Naive B cell (primary cell): ENCODE measurements around the gene FXYD3. TPM values are rescaled to one million over a fixed set of nuclear protein-coding genes. Genes with fewer than 3 reads are reported as not detected.
A peak's percentile ranks its signal among the peaks of the same experiment; 100 is the strongest.

Source experiments
- ATAC-seq, 2 donors: fragments of 150-1000 bp; cut with Tn5 transposase; 2 replicates each; pipeline ENCODE4 v1.10.0; 2021; ENCODE audit warnings: low read depth in 2 of 2, mild to moderate bottlenecking in 2 of 2, moderate library complexity in 2 of 2
- DNase-seq: peaks from one replicate; pipeline ENCODE4 v3.0.0; 2022
- H3K27ac Mint-ChIP-seq, 6 donors: one replicate each; pipeline ENCODE4 v1.8.0; 2020 to 2022; ENCODE audit warnings: mild to moderate bottlenecking in 6 of 6, mixed read lengths in 6 of 6, moderate library complexity in 5 of 6, inconsistent platforms in 2 of 6
- H3K27me3 Mint-ChIP-seq, 3 donors: one replicate each; pipeline ENCODE4 v1.8.0; 2021 to 2022; ENCODE audit warnings: mixed read lengths in 3 of 3, mild to moderate bottlenecking in 1 of 3
- H3K36me3 Mint-ChIP-seq, 2 donors: one replicate each; pipeline ENCODE4 v1.8.0; 2020 to 2022; ENCODE audit warnings: mixed read lengths in 2 of 2, inconsistent platforms in 1 of 2, mild to moderate bottlenecking in 1 of 2
- H3K4me1 Mint-ChIP-seq, 3 donors: one replicate each; pipeline ENCODE4 v1.8.0; 2020 to 2022; ENCODE audit warnings: mixed read lengths in 3 of 3, inconsistent platforms in 1 of 3, mild to moderate bottlenecking in 1 of 3, moderate library complexity in 1 of 3
- H3K4me3 Mint-ChIP-seq, 8 donors: one replicate each; pipeline ENCODE4 v1.8.0; 2020 to 2022; ENCODE audit warnings: mild to moderate bottlenecking in 8 of 8, mixed read lengths in 8 of 8, moderate library complexity in 8 of 8, inconsistent platforms in 2 of 8
- H3K9me3 Mint-ChIP-seq, 7 donors: one replicate each; pipeline ENCODE4 v1.8.0; 2020 to 2022; ENCODE audit warnings: mixed read lengths in 7 of 7, mild to moderate bottlenecking in 5 of 7, inconsistent platforms in 2 of 7, moderate library complexity in 1 of 7
- polyA plus RNA-seq, 6 donors: library from polyadenylated mRNA; unstranded; fragments of 300-500 nt; fragmentation: Illumina TruSeq; gene quantifications; one replicate each; pipeline ENCODE4 v1.2.3, GENCODE V29; 2021; ENCODE audit warnings: low read depth in 6 of 6

FXYD3 gene
- polyA plus RNA-seq, 6 donors from 2014 or later, result not detected

DNA sequence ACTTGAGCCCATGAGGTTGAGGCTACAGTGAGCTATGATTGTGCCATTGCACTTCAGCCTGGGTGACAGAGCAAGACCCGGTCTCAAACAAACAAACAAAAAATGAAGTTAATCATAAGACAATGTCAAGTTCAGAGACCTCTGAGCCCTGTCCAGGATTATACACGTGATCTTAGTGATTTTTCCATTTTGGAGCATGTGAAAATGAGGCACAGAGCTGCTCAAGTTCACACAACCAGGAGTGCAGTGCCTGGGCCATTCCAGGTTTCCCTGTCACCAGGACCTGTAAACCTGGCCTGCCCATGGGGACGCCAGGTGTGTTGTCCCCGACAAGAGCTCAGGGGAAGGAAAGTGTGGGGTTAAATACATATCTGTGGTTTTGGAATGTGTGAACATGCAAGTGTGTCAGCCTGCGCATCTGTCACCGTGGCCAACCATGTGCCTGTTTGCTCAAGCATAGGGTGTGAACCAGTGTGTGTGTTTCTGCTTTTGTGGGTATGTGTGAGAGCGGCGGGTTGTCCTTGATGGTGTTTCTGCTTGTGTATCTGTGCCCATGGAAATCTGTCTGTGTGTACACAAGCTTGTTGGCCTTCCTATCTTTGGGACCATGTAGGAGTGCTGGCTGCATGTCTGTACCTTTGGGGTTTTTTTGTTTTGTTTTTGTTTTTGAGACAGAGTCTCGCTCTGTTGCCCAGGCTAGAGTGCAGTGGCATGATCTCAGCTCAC, 21.5 kb downstream of the FXYD3 start:
- H3K27me3 Mint-ChIP-seq, result peaks cover 0 to 16% (median 8%) of the 10 kb centered on the region in 3 donors
- H3K27ac Mint-ChIP-seq, result peak overlapping the region in 5 of 6 donors; percentile 36 to 80 (median 39)
- H3K4me3 Mint-ChIP-seq, result peak overlapping the region in 1 of 8 donors; percentile 27
- peaks cover 0 to 11% (median 0%) of the 10 kb centered on the region in 7 donors for H3K9me3 Mint-ChIP-seq
- DNase-seq (no peak), ATAC-seq (peak in 1 of 2 donors; percentile 11)
- no peaks in the 10 kb centered on the region for H3K36me3 Mint-ChIP-seq
- peaks cover 25 to 31% (median 27%) of the 10 kb centered on the region in 3 donors for H3K4me1 Mint-ChIP-seq

DNA sequence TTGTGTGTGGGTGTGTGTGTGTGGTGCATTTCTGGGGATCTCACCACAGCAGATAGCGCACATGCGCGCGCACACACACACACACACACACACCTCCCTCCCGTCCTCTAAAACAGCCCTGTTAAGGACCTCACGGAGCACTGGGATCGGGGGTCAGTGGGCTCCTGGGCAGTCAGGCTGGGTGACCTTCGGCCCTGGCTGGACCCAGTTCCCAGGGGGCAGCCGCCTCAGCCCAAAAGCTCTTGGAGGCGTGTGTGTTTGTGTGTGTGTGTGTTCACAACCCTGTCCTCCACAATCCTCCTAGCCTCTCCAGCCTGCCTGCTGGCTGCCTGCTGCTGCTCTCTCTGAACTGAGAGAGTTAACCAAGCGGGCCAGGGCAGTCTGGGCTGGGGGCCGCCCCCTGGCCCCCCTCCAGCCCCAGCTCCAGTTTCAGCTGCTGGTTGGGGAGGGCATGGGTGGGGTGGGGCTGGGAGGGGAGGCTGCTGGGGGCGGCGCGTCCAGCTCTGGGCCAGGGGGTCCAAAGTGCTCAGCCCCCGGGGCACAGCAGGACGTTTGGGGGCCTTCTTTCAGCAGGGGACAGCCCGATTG, 22.8 kb downstream of the FXYD3 start, which contains the start of gene FXYD1:
Gene FXYD1 (plus strand): TSS at position 520 of the 588 bp plus-strand sequence. CDS start 1,256 bp downstream, outside the sequence.
- ATAC-seq (no peak), DNase-seq (no peak)
- Mint-ChIP-seq H3K27me3 (peaks cover 0 to 16% (median 8%) of the 10 kb centered on the region in 3 donors), H3K4me3 (no peak within 1 kb of the TSS), H3K36me3 (no peaks in the 10 kb centered on the region), H3K27ac (peak within 1 kb of the TSS in 3 of 6 donors; percentile 36 to 81 (median 44)), H3K9me3 (no peaks in the 10 kb centered on the region), H3K4me1 (peaks cover 30 to 37% (median 31%) of the 10 kb centered on the region in 3 donors)

DNA sequence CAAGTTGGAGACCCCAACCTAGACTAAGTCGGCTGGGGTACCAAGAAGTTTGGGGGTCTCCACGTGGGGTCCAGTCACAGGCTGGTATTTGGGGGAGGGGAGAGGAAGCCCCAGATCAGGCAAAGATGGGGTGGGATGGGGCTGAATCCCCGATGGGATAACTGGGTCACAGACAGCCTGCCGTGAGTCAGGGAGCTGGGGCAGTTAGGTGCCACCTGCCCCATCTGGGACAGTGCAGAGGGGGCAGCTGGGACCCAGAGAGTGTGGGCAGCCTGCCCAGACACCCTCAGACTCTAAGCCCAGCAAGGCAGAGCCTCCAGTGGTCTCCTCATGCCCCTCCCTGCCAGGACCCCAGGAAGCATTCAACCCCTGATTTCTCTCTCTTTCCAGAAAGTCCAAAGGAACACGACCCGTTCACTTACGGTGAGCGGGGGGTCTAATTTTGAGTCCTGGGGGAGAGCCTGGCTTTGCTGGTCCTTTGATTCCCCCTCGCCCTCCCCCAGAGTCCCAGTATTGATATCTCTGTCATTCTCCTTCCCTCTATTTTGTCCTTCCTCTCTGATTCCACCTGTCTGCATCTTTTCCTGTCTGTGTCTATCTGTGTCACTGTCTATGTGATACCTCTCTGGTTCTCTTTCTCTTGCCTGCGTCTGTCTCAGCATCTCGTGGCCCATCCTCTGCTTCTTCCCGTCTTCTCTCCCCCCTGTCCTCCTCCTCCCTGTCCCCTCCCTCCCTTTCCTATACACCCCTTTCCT, 24.8 kb downstream of the FXYD3 start:
- ATAC-seq, result no peak
- peaks cover 36 to 50% (median 48%) of the 10 kb centered on the region in 3 donors for H3K4me1 Mint-ChIP-seq
- H3K9me3 Mint-ChIP-seq, result no peaks in the 10 kb centered on the region
- no peaks in the 10 kb centered on the region for H3K36me3 Mint-ChIP-seq
- peak overlapping the region; percentile 63 to 91 (median 78) for H3K4me3 Mint-ChIP-seq
- H3K27ac Mint-ChIP-seq, result peak overlapping the region in 3 of 6 donors; percentile 60 to 95 (median 70)
- no peak for DNase-seq
- peaks cover 0 to 16% (median 8%) of the 10 kb centered on the region in 3 donors for H3K27me3 Mint-ChIP-seq

DNA sequence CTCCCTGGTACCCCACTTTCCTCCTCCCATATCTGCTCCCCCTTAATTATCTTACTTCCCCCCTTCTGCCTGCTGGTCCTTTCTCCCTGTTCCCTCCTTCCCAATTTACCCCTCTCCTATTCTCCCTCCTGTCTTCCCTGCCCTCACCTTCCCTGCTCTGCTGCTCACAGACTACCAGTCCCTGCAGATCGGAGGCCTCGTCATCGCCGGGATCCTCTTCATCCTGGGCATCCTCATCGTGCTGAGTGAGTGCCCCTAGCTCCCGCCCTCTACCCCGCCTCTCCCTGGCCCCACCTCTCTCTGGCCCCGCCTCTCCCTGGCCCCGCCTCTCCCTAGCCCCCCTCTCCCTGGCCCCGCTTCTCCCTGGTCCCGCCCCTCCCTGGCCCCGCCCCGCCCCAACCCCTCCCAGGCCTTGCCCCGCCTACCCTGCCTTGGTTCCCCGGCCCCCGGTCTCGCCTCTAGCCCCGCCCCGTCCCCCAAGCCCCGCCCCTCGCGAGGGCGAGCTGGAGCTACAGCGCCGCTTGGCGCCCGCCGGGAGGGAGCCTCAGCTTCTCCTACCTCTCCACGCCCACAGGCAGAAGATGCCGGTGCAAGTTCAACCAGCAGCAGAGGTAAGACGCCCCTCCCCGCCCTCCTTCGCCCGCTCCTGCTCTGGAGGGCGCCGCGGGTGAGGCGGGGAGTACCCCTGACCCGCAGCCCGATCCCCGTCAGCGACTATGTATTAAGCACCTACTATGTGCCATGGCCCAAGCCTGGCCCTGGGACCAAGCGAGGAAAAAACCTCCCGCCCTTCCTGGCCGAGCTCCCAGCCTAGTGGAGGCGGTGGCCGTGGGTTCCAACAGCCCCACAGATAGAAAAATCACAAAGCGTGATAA, 25.6 kb downstream of the FXYD3 start:
- Mint-ChIP-seq H3K27ac (peak overlapping the region; percentile 70 to 96 (median 88)), H3K36me3 (no peaks in the 10 kb centered on the region), H3K27me3 (peaks cover 0 to 16% (median 8%) of the 10 kb centered on the region in 3 donors), H3K4me3 (peak overlapping the region; percentile 78 to 92 (median 88)), H3K4me1 (peaks cover 30 to 50% (median 48%) of the 10 kb centered on the region in 3 donors), H3K9me3 (no peaks in the 10 kb centered on the region)
- peak; percentile 84 for DNase-seq
- peak; percentile 70 for ATAC-seq

DNA sequence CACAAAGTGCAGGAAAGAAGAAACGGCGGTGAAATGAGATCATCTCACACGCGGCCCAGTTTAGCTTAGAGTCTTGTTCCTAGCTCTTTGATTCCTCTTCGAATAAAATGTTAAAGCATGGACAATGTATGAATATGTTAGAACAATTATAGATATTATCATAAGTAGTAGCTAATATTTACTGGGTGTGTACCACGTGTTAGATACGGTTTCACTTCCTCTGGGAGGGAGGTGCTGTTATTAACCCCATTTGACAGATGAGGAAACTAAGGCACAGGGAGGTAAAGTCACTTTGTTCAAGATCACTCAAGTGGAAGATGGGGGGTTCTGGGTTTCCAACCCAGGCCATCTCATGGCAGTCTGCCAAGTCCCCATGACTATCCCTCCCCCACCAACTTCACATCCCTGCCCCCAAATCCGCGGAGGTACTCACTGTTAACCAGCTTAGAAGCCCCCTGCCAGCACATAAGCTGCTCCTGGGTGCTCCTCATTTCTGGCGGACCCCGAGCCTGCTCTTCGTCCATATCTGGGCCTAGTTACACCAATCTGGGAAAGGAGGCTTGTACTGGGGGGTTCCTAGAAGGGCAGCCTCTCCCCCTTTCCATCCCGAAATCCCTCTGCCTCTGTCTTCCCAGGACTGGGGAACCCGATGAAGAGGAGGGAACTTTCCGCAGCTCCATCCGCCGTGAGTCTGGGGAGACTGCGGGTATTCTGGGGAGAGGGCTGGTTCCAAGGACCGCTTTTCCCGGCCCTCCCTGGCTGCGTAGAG, 26.4 kb downstream of the FXYD3 start:
- no peaks in the 10 kb centered on the region for H3K36me3 Mint-ChIP-seq
- ATAC-seq, result peak; percentile 24 to 31
- H3K4me1 Mint-ChIP-seq, result peaks cover 30 to 50% (median 48%) of the 10 kb centered on the region in 3 donors
- DNase-seq, result peak; percentile 22
- H3K27me3 Mint-ChIP-seq, result peaks cover 0 to 16% (median 8%) of the 10 kb centered on the region in 3 donors
- H3K9me3 Mint-ChIP-seq, result no peaks in the 10 kb centered on the region
- peak overlapping the region; percentile 69 to 96 (median 88) for H3K27ac Mint-ChIP-seq
- peak overlapping the region; percentile 78 to 92 (median 88) for H3K4me3 Mint-ChIP-seq

DNA sequence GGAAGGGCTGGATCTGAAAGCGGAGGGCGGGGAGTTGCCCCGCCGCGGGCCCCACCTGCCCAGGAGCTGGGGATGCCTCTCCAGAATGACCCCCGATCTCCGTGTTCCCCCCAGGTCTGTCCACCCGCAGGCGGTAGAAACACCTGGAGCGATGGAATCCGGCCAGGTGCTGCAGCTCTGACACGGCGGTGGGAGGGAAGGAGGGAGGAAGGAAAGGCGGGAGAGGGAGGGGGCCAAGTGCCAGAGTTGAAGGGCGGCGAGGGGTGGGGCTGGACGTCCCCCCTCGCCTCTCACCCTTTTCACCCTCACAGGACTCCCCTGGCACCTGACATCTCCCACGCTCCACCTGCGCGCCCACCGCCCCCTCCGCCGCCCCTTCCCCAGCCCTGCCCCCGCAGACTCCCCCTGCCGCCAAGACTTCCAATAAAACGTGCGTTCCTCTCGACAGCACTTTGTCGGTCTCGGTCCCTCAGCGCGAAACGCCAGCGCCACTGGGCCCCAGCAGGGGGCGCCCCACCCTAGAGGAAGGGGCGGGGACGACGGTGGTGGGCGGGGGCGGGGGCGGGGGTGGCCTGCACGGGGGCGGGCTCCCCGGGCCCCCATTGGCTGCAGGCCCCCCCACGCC, 27.1 kb downstream of the FXYD3 start:
- Mint-ChIP-seq H3K4me1 (peaks cover 27 to 43% (median 42%) of the 10 kb centered on the region in 3 donors), H3K9me3 (no peaks in the 10 kb centered on the region), H3K36me3 (no peaks in the 10 kb centered on the region)

DNA sequence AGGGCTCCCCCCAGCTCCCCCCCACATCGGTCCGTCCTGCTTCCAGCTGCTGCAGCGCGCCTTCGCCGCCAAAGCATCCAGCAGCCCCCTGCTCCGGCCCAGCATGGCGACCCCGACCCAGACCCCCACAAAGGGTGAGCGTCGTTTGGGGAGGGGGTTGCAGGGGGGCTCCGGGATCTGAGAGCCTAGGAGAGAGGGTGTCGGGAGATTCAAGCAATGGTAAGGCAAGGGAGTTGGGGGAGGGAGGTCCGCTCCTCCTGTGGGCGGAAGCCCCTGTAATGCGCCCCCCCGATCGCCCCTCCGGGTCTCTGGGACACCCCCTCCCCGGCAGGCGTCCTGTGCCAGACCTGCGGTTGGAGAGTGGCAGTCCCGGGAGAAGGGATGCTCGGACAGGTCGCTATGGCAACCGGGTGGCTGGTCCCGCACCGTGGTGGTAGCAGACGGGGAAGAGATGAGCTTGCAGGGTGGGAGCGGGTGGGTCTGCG, 27.6 kb downstream of the FXYD3 start, which contains the start of gene FXYD7:
Gene FXYD7 (plus strand): TSS at position 25 of the 485 bp plus-strand sequence. CDS start 79 bp downstream, at position 104.
- peak within 1 kb of the TSS in 4 of 6 donors; percentile 25 to 96 (median 81) for H3K27ac Mint-ChIP-seq
- DNase-seq, result peak; percentile 12
- no peaks in the 10 kb centered on the region for H3K36me3 Mint-ChIP-seq
- no peaks in the 10 kb centered on the region for H3K9me3 Mint-ChIP-seq
- ATAC-seq, result no peak
- peak within 1 kb of the TSS; percentile 78 to 92 (median 85) for H3K4me3 Mint-ChIP-seq
- H3K27me3 Mint-ChIP-seq, result peaks cover 0 to 9% (median 8%) of the 10 kb centered on the region in 3 donors
- H3K4me1 Mint-ChIP-seq, result peaks cover 27 to 43% (median 37%) of the 10 kb centered on the region in 3 donors

More for the DNA sequence above, 27.1 kb downstream of the FXYD3 start:
- H3K27ac Mint-ChIP-seq, result peak overlapping the region in 2 of 6 donors; percentile 25 to 70
- peak overlapping the region in 7 of 8 donors; percentile 59 to 92 (median 81) for H3K4me3 Mint-ChIP-seq
- ATAC-seq (peak; percentile 33 to 51), DNase-seq (peak; percentile 60)
- peaks cover 0 to 15% (median 8%) of the 10 kb centered on the region in 3 donors for H3K27me3 Mint-ChIP-seq

DNA sequence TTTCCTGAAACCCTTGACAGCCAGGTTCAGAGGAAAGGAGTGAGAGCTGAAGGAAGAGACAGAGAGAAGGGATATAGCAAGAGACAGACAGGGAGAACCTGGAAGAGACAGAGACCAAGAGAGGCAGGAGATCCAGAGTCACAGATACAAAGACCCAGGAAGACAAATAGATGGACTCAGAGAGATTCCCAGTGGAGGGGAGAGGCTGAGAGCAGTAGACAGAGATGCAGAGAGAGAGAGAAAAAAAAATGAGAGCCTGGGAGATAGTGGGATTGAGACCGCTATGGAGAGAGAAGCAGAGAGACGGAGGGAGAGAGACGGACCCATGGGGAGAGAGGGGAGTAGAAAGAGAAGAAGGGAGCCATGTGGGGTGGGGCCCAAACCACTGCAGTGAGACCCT, 28.2 kb downstream of the FXYD3 start:
- Mint-ChIP-seq H3K4me1 (peaks cover 27 to 43% (median 37%) of the 10 kb centered on the region in 3 donors), H3K9me3 (no peaks in the 10 kb centered on the region), H3K4me3 (peak overlapping the region; percentile 2 to 84 (median 67)), H3K27me3 (peaks cover 0 to 9% (median 8%) of the 10 kb centered on the region in 3 donors), H3K36me3 (no peaks in the 10 kb centered on the region), H3K27ac (peak overlapping the region in 1 of 6 donors; percentile 94)
- ATAC-seq (no peak), DNase-seq (no peak)

DNA sequence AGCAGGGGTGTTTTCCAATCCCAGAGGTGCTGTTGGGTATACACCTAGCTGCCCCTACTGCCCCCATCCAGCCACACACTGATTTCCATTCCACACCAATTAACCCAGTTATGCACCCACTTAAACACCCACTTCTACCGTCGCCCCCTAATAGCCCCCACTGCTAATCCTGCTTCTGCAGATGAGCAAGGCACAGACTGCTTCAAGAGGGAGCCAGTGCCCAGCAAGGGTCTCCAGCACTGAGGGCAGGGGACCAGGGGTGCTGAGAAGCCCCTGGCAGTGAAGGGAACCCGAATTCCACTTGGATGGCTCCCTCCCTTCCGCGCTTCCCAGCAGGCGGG, 28.6 kb downstream of the FXYD3 start:
- no peaks in the 10 kb centered on the region for H3K9me3 Mint-ChIP-seq
- ATAC-seq (no peak), DNase-seq (no peak)
- H3K27ac Mint-ChIP-seq, result no peak overlapping the region
- peaks cover 27 to 43% (median 37%) of the 10 kb centered on the region in 3 donors for H3K4me1 Mint-ChIP-seq
- H3K27me3 Mint-ChIP-seq, result peaks cover 0 to 9% (median 8%) of the 10 kb centered on the region in 3 donors
- peak overlapping the region in 5 of 8 donors; percentile 2 to 81 (median 62) for H3K4me3 Mint-ChIP-seq
- H3K36me3 Mint-ChIP-seq, result no peaks in the 10 kb centered on the region

DNA sequence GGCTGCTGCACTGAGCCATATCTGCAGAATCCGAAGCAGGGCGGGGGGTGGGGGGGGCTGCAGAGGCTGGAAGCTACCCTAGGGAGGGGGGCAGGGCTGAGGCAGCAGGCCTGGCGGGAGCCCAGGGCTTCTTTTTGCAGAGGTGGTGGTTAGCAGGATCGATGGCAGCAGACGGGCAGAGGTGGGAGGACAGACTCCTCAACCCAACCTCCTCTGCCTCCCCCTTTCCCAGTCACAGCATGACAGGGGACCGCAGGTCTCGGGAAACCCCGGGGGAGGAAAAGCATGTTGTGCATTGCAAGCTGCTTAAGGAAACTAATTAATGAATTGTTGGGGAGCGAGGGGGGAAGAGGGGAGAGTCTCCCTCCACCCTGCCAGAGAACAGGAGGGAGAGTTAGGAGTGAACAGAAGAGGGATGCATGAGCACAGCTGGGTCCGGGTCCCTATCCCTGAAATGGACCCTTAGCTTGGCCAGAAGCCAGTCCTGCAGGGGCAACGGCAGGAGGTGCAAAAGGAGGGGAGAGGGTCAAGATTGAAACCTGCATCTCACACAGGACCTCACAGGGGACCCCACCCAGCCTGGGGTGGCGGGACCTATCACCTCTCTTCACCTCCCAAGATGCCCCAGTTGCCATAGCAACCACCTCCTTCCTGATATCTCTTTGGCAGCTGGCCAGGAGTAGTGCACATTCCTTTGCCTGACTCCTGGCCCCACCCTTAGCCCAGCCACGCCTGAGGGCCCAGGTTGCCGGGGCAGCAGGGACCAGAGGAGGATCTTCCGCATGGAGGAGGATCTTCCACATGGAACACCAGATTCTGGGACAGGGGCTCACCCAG, 29.2 kb downstream of the FXYD3 start:
- Mint-ChIP-seq H3K4me1 (peaks cover 27 to 43% (median 37%) of the 10 kb centered on the region in 3 donors), H3K27me3 (peaks cover 0 to 9% (median 8%) of the 10 kb centered on the region in 3 donors), H3K4me3 (peak overlapping the region in 2 of 8 donors; percentile 6 to 43), H3K27ac (peak overlapping the region in 3 of 6 donors; percentile 33 to 63 (median 57)), H3K36me3 (no peaks in the 10 kb centered on the region), H3K9me3 (no peaks in the 10 kb centered on the region)
- no peak for DNase-seq
- ATAC-seq, result no peak
